HG02571 (cell line): ENCODE results near the gene SCAF8.
A peak's percentile ranks its signal among the peaks of the same experiment; 100 is the strongest.
"Not testable (repeated sequence)": the region's sequence is repeated elsewhere in the genome, so short reads cannot be mapped to it uniquely, and the experiment has no call there.

Source experiments
- ATAC-seq: cut with Tn5 transposase; IDR thresholded peaks from one replicate; pipeline ENCODE4 v1.9.1; 2021; ENCODE audit warnings: mild to moderate bottlenecking, moderate library complexity; ENCODE audit not compliant: unreplicated experiment

Gene SCAF8

DNA sequence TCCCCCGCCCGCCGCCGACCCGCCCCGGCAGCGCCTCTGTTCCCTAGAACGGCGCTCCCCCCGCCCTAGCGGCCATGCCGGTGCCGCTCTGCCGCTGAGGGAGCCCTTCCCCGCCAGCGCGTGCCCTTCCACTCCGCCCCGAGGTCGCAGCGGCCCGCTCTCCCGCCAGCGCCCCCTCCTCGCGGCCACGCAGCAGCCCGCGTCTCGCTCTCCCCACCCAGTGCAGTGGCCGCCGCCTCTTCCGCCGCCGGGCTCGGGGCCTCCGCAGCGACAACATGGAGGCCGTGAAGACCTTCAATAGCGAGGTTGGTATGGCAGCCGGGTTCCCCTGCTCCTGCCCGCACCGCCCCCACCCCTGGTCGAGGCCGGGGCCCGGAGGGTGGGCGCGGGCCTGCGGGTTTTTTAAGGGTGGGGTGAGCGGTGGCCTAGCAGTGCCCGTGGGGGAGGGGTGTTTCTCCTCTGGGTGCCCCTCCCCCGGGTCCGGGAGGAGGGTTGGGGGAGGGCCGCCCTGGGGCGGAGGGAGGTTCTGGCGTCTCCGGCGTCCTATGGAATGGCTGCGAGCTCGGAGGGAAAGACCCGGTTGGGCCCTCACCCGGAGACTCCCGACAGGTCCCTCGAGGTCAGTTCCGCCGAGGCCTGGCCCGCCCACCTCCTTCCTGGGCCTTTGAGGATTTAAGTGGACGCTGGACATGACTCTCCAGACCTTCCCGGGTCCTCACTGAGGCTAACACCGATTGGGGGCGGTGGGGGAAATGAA lies 588 bp downstream of the SCAF8 start:
- ATAC-seq, result peak; percentile 75

DNA sequence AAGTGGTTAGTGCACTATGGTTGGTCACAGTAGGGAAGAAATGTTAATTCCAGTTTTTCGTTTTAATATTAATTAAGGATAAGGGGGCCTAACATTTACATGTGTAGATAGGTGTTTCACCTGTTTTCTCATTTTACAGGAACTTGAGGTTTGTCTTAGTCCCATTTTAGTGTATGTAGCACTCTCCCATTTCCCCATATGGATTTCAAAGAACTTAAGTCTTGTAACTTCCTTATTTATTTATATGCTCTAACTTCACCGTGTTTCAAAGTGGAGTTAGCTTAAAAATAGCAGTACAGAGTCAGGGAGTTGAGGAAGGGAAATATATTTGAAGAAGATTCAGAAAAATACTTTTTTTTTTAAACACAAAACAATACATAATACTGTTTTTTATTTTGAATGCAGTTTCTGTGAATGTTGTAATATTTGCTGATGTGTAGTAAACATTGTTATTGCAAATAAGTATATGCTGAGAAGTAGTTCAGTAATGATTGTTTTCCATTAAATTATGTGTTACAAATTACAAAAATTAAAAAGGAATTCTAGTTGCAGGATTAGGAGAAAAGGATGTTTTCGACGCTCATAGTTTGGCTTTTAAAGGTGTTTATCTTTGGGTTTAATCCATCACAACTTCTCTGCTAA lies 3.5 kb downstream of the SCAF8 start:
- no peak for ATAC-seq

GRCh38 chr6:154737424-154737823 lies 4.2 kb downstream of the SCAF8 start:
- no peak for ATAC-seq

DNA sequence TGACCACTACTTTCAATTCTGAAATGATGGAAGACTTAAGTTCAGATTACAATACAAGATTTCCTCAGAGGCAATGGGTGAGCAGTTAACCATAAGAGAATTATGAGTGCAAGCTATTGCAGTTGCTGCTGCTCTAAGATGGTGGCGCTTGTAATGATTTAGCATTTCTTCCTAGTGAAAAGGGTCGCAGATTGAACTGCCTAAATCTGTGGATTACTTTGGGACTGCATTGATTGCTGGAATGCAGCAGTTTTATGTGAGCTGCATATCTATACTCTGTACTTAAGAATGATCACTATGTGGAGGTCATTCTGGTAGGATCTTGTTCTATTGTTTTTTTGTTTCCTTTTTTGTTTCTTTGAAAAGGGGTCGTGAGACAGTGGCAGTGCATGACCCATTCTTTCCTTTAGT lies 5.3 kb downstream of the SCAF8 start:
- ATAC-seq, result no peak

GRCh38 chr6:154740658-154741057 lies 7.4 kb downstream of the SCAF8 start:
- no peak for ATAC-seq

GRCh38 chr6:154742891-154743290 lies 9.7 kb downstream of the SCAF8 start:
- ATAC-seq, result no peak

GRCh38 chr6:154744029-154744745 lies 11.0 kb downstream of the SCAF8 start:
- ATAC-seq, result not testable (repeated sequence)

GRCh38 chr6:154745243-154745642 lies 12.0 kb downstream of the SCAF8 start:
- ATAC-seq, result no peak

DNA sequence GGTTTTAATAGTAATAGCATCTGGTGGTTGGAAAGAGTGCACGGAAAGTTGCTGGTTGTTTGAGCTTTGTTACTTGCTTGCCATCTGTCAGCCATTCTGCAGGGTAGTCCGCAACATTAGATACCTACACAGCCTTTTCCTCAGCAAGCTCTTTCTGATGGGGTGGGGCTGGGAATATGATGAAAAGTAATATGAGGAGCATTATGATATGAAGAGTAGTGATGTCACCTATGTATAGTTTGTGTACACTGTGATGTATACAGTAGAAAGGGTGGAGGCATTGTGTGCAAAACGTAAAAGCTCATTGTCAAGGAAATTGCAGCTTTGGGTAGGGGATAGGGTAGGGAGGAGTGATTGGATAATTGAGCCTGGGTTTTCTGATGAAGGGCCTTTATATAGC lies 16.1 kb downstream of the SCAF8 start:
- no peak for ATAC-seq

DNA sequence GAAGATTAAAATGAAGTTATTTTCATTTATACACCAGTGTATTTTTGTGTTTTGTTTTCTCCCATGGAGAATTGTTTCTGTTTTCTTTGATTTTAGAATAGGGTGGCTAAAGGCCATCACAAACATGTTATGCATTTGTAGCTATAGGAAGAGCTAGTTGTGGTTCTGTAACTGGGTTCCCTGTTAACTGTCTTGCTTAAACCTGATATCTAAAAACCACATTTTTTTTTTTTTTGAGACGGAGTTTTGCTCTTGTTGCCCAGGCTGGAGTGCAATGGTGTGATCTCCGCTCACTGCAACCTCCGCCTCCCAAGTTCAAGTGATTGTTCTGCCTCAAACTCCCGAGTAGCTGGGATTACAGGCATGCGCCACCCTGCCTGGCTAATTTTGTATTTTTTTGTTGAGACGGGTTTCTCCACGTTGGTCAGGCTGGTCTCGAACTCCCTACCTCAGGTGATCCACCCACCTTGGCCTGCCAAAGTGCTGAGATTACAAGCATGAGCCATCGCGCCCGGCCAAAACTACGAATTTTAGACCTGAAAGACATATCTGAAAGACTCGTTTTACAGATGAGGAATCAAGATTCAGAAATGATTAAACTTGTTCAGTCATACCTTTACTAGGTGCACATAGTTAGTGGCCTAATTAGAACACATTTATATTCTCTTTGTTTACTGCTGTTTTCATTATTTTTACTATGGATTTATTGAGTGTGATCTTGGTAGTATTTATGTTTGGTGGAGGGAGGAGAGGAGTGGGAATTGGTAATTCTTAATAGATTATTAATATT lies 18.0 kb downstream of the SCAF8 start:
- no peak for ATAC-seq

DNA sequence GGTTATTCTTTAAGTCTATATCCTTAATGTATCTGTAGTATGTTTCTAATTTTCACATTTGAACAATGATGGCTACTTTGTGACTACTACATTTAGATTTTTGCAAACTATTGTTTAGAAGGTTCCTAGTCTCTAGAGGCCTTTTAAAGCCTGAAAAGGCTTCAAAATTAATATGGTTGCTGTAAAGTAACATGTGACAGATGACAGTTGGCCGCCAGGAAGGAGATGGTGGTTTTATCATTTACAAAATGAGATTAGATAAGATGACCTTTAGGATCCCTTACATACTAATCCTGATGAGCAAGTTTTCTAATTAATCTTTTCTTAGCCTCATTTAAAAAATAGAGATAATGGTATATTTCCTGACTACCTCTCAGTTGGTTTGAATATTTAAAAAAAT lies 18.8 kb downstream of the SCAF8 start:
- no peak for ATAC-seq

GRCh38 chr6:154754152-154754551 lies 20.9 kb downstream of the SCAF8 start:
- ATAC-seq, result no peak

DNA sequence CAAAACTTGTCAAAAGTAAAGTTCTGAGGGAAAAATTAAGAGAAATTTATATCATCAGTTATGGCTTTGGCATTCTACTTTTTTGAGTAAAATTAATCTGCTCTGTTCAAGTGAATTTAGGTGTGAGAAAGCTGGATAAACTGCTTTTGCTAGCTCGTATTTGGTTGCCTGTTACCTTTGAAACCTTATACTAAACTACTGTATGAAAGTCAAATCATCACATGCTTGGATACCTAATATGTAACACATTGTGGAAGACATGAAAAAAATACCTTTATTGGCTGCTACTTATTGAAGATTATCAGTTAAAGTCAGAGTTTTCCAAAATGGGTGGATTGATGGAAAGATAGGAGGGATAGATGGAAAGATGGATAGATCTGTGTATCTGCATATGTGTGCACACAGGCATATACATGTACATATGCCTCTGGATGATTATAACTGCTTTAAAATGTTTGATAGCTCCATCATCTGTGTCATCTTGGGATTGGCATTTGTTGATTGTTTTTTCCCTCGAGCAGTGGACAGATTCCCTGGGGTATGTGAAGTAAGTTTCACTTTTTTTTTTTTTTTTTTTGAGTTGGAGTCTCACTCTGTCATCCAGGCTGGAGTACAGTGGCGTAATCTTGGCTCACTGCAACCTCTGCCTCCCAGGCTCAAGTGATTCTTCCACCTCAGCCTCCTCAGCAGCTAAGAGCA lies 24.3 kb downstream of the SCAF8 start:
- no peak for ATAC-seq

GRCh38 chr6:154758125-154758524 lies 24.9 kb downstream of the SCAF8 start:
- ATAC-seq, result no peak

GRCh38 chr6:154763650-154764049 lies 30.4 kb downstream of the SCAF8 start:
- ATAC-seq, result no peak

- ATAC-seq, result no peak
These were observed 32.1 kb downstream of the SCAF8 start for GRCh38 chr6:154765273-154765672.

- ATAC-seq, result no peak
These were observed 33.1 kb downstream of the SCAF8 start for GRCh38 chr6:154766288-154766687.

DNA sequence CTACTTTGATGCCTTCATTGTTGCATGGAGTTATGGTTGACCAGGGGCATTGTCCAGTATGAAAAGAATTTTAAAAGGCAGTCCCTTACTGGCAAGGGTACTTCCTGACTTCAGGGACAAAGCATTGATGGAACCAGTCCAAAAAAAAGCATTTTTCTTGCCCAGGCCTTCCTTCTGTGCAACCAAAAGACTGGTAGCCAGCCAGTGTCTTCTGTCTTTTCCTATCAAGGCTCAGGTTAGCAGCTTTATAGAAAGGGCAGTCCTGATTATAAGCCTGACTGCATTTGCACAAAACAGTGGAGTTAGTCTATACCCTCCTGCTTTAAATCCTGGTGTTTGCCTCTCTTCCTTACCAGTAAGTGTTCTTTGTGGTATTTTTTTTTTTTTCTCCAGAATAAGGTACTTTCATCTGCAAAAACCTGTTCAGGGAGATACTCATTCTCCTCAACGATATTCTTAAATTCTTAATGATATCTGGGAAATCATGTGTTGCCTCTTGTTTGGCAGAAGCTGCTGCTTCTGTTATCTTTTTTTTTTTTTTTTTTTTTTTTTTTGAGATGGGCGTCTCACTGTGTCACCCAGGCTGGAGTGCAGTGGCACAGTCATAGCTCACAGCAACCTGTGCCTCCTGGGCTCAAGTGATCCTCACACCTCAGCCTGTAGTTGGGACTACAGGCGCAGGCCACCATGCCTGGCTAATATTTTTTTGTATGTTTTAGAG lies 33.9 kb downstream of the SCAF8 start:
- no peak for ATAC-seq

DNA sequence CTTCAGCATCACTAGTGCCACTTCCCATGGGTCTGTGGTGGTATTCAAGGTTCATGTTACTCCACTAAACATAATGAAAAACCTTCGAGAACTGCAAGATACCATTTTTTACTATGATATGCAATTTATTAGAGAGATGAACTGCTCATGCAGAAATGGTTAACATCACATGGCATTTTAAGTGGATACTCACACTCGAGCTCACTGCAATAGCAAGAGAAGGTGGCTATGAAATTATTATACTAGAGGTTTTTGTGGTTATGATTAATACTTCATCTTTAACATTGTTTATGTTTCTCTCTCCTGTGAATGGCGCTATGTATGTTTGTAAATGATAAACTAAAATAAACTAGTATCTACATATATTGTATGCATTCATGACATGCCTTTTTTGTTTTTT lies 35.1 kb downstream of the SCAF8 start:
- no peak for ATAC-seq

- peak; percentile 92 for ATAC-seq
These were observed 40.4 kb downstream of the SCAF8 start for GRCh38 chr6:154773610-154774089.
